Breast epithelium (tissue), 4 donors: ENCODE data around the gene SDR9C7. TPM values are rescaled to one million over a fixed set of nuclear protein-coding genes. Genes with fewer than 3 reads are reported as not detected.
"Not testable (repeated sequence)": the region's sequence is repeated elsewhere in the genome, so short reads cannot be mapped to it uniquely, and the experiment has no call there.

Source experiments
- DNase-seq, 2 donors: peaks; one replicate each; pipeline ENCODE4 v3.0.0-alpha.2; 2019; ENCODE audit warnings: low spot score in 2 of 2
- H3K27ac ChIP-seq, 2 donors: fragments of 200-600 bp; sonication (generic) in 1 of 2; one replicate each; pipeline ENCODE4 v1.5.1; 2016 to 2019; ENCODE audit warnings: mild to moderate bottlenecking in 1 of 2
- H3K27me3 ChIP-seq, 2 donors: fragments of 200-600 bp; sonication (generic) in 1 of 2; one replicate each; pipeline versions ENCODE4 v1.5.1 to v1.6.0; 2017 to 2019; ENCODE audit warnings: control low read depth in 1 of 2, mild to moderate bottlenecking in 1 of 2
- H3K36me3 ChIP-seq: fragments of 200-600 bp; one replicate; pipeline ENCODE4 v1.5.1; 2019
- H3K4me1 ChIP-seq, 2 donors: fragments of 200-600 bp; sonication (generic); one replicate each; pipeline ENCODE4 v1.5.1; 2016 to 2019; ENCODE audit warnings: control low read depth in 1 of 2
- H3K4me3 ChIP-seq, 3 donors: fragments of 200-600 bp; sonication (generic); 1 replicate in 2 of 3; 2 replicates in 1 of 3; pipeline ENCODE4 v1.5.1; 2016 to 2019; ENCODE audit warnings: mild to moderate bottlenecking in 3 of 3, moderate library complexity in 2 of 3
- H3K9me3 ChIP-seq, 2 donors: fragments of 200-600 bp; sonication (generic) in 1 of 2; one replicate each; pipeline ENCODE4 v1.5.1; 2016 to 2019; ENCODE audit warnings: control low read depth in 1 of 2
- CTCF ChIP-seq, 3 donors: fragments of 450-650 bp; IDR thresholded peaks; one replicate each; pipeline ENCODE4 v1.5.1; 2016 to 2017; ENCODE audit warnings: antibody characterized with exemption in 3 of 3, mild to moderate bottlenecking in 3 of 3, moderate library complexity in 3 of 3
- POLR2A ChIP-seq: fragments of 450-650 bp; IDR thresholded peaks from one replicate; pipeline ENCODE4 v1.6.1; 2016; ENCODE audit warnings: antibody characterized with exemption, mild to moderate bottlenecking, moderate library complexity
- POLR2AphosphoS5 ChIP-seq, 3 donors: sonication (generic); formaldehyde crosslinking; IDR thresholded peaks; one replicate each; pipeline ENCODE4 v1.6.1; 2017; ENCODE audit warnings: antibody characterized with exemption in 3 of 3
- intact Hi-C: fragments of 100-400 bp; cut with DNase I; formaldehyde crosslinking; loops from one replicate; pipeline ENCODE4 v1.15.1; 2023; ENCODE audit warnings: low total_unique reads
- total RNA-seq, 3 donors: library from RNA; depleted of rRNA; stranded (reverse); fragments of >200 nt; gene quantifications; one replicate each; pipeline ENCODE4 v1.1.0, GENCODE V29; 2016

The SDR9C7 gene
- total RNA-seq, 3 donors from 2014 or later = not detected

GRCh38 chr12:56979628-56980027, 45.4 kb upstream of the SDR9C7 start:
- Histone ChIP-seq H3K4me1 (no peaks in the 10 kb centered on the region), H3K9me3 (no peaks in the 10 kb centered on the region), H3K27ac (no peak overlapping the region), H3K4me3 (no peak overlapping the region), H3K27me3 (no peaks in the 10 kb centered on the region), H3K36me3 (no peaks in the 10 kb centered on the region)
- TF ChIP-seq CTCF (IDR thresholded peaks at IDR 0.05) (no peak), POLR2A (no peak), POLR2AphosphoS5 (IDR thresholded peaks at IDR 0.05) (no peak)
- intact Hi-C loops = no loop called here
- DNase-seq = no peak

- TF ChIP-seq CTCF (IDR thresholded peaks at IDR 0.05) = no peak
- no peak for TF ChIP-seq POLR2A
- TF ChIP-seq POLR2AphosphoS5 (IDR thresholded peaks at IDR 0.05) = no peak
- no peak for DNase-seq
- Histone ChIP-seq H3K27me3 (no peaks in the 10 kb centered on the region), H3K36me3 (no peaks in the 10 kb centered on the region), H3K27ac (no peak overlapping the region), H3K4me3 (no peak overlapping the region), H3K4me1 (no peaks in the 10 kb centered on the region), H3K9me3 (no peaks in the 10 kb centered on the region)
- intact Hi-C loops = no loop called here
Observed at GRCh38 chr12:56978397-56979138, 44.4 kb upstream of the SDR9C7 start.

DNA sequence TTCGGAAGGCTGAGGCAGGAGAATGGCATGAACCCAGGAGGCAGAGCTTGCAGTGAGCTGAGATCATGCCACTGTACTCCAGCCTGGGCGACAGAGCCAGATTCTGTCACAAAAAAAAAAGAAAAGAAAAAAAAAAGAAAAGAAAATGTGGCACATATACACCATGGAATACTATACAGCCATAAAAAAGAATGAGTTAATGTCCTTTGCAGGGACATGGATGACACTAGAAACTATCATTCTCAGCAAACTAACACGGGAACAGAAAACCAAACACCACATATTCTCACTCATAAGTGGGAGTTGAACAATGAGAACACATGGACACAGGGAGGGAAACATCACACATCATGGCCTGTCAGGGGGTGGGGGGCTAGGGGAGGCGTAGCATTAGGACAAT, 43.2 kb upstream of the SDR9C7 start:
- H3K4me3 ChIP-seq, intact Hi-C loops, H3K4me1 ChIP-seq, H3K36me3 ChIP-seq, H3K27me3 ChIP-seq, DNase-seq, H3K27ac ChIP-seq, H3K9me3 ChIP-seq: not testable (repeated sequence)

- H3K36me3 ChIP-seq, H3K9me3 ChIP-seq, DNase-seq, H3K27ac ChIP-seq, intact Hi-C loops, H3K27me3 ChIP-seq, H3K4me1 ChIP-seq, H3K4me3 ChIP-seq: not testable (repeated sequence)
Observed at GRCh38 chr12:56974224-56974623, 40.0 kb upstream of the SDR9C7 start.

- H3K36me3 ChIP-seq, H3K27ac ChIP-seq, H3K4me3 ChIP-seq, H3K9me3 ChIP-seq, H3K27me3 ChIP-seq, DNase-seq, H3K4me1 ChIP-seq, intact Hi-C loops: not testable (repeated sequence)
Observed at GRCh38 chr12:56968910-56969309, 34.7 kb upstream of the SDR9C7 start.

DNA sequence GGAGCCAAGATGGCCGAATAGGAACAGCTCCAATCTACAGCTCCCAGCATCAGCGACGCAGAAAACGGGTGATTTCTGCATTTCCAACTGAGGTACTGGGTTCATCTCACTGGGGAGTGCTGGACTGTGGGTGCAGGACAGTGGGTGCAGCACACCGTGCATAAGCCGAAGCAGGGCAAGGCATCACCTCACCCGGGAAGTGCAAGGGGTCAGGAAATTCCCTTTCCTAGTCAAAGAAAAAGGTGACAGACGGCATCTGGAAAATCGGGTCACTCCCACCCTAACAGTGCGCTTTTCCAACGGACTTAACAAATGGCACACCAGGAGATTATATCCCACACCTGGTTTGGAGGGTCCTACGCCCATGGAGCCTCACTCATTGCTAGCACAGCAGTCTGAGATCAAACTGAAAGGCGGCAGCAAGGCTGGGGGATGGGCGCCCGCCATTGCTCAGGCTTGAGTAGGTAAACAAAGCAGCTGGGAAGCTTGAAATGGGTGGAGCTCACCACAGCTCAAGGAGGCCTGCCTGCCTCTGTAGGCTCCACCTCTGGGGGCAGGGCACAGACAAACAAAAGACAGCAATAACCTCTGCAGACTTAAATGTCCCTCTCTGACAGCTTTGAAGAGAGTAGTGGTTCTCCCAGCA, 31.9 kb upstream of the SDR9C7 start:
- H3K27ac ChIP-seq, H3K4me3 ChIP-seq, H3K4me1 ChIP-seq, H3K27me3 ChIP-seq, H3K36me3 ChIP-seq, intact Hi-C loops, DNase-seq: not testable (repeated sequence)
- H3K9me3 ChIP-seq = peaks cover 0 to 11% of the 10 kb centered on the region in 2 donors

GRCh38 chr12:56965124-56965523, 30.9 kb upstream of the SDR9C7 start:
- H3K27ac ChIP-seq, intact Hi-C loops, H3K4me3 ChIP-seq, H3K4me1 ChIP-seq, H3K27me3 ChIP-seq, DNase-seq, H3K36me3 ChIP-seq: not testable (repeated sequence)
- H3K9me3 ChIP-seq = peaks cover 0 to 11% of the 10 kb centered on the region in 2 donors

DNA sequence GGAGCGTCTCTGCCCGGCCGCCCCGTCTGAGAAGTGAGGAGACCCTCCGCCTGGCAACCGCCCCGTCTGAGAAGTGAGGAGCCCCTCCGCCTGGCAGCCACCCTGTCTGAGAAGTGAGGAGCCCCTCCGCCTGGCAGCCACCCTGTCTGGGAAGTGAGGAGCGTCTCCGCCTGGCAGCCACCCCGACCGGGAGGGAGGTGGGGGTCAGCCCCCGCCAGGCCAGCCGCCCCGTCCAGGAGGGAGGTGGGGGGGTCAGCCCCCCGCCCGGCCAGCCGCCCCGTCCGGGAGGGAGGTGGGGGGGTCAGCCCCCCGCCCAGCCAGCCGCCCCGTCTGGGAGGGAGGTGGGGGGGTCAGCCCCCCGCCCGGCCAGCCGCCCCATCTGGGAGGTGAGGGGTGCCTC, 29.3 kb upstream of the SDR9C7 start:
- DNase-seq, intact Hi-C loops: not testable (repeated sequence)

GRCh38 chr12:56962247-56962646, 28.0 kb upstream of the SDR9C7 start:
- intact Hi-C loops, DNase-seq, H3K4me1 ChIP-seq, H3K27ac ChIP-seq, H3K36me3 ChIP-seq, H3K27me3 ChIP-seq, H3K4me3 ChIP-seq: not testable (repeated sequence)
- H3K9me3 ChIP-seq = peaks cover 8 to 11% of the 10 kb centered on the region in 2 donors

More for the DNA sequence above, 29.3 kb upstream of the SDR9C7 start:
- not testable (repeated sequence) for H3K27me3 ChIP-seq, H3K27ac ChIP-seq, H3K4me3 ChIP-seq, H3K4me1 ChIP-seq, H3K36me3 ChIP-seq
- peaks cover 2 to 11% of the 10 kb centered on the region in 2 donors for H3K9me3 ChIP-seq
